ENCODE results near the gene MAP2K1.

DNA sequence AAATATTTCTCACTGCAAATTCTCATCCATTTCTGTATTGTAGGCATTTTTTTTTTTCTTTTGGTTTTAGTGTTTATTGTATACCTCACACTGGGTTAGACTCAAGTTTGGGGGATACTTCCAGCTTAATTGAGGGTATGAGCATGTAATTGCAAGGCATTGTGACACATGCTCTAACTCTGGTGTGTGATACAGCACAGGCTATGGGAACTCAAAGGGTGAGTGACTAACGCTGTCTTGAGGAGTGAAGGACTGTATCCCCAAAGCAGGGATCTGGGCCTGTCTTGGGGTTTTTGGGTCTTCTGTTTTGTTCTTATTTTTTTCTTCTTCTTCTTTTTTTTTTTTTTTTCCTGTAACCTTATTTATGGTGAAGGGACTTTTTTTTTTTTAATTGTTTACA lies 26.9 kb downstream of the MAP2K1 start:
- TF ChIP-seq, protein P1, sequence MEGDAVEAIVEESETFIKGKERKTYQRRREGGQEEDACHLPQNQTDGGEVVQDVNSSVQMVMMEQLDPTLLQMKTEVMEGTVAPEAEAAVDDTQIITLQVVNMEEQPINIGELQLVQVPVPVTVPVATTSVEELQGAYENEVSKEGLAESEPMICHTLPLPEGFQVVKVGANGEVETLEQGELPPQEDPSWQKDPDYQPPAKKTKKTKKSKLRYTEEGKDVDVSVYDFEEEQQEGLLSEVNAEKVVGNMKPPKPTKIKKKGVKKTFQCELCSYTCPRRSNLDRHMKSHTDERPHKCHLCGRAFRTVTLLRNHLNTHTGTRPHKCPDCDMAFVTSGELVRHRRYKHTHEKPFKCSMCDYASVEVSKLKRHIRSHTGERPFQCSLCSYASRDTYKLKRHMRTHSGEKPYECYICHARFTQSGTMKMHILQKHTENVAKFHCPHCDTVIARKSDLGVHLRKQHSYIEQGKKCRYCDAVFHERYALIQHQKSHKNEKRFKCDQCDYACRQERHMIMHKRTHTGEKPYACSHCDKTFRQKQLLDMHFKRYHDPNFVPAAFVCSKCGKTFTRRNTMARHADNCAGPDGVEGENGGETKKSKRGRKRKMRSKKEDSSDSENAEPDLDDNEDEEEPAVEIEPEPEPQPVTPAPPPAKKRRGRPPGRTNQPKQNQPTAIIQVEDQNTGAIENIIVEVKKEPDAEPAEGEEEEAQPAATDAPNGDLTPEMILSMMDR (IDR thresholded peaks at IDR 0.05; ENCODE audit: low read depth, low read length, poor library complexity, severe bottlenecking) = no peak
- no peak for TF ChIP-seq EZH2phosphoT487 (IDR thresholded peaks at IDR 0.05; ENCODE audit: borderline replicate concordance, low read length)
